ENCODE data around the gene HAS3. TPM values are rescaled to one million over a fixed set of nuclear protein-coding genes. Genes with fewer than 3 reads are reported as not detected.

The HAS3 gene
- total RNA-seq, 2 donors from 2014 or later = 5.1 to 19.9 TPM

GRCh38 chr16:69157196-69157595 lies 51.7 kb downstream of the HAS3 start:
- H3K36me3 ChIP-seq = peaks cover 4% of the 10 kb centered on the region
- H3K27ac ChIP-seq = no peak overlapping the region
- DNase-seq = no peak
- no peak overlapping the region for H3K4me3 ChIP-seq
- no peaks in the 10 kb centered on the region for H3K9me3 ChIP-seq
- H3K4me1 ChIP-seq = no peaks in the 10 kb centered on the region
- no peak overlapping the region for H3K9ac ChIP-seq (ENCODE audit: low read depth in 2 of 2, low read length in 2 of 2)
- intact Hi-C loops (cut with DNase I) = no loop called here
- no peak for TF ChIP-seq CTCF (IDR thresholded peaks at IDR 0.05)
- H3K27me3 ChIP-seq = no peaks in the 10 kb centered on the region

- Histone ChIP-seq H3K4me1 (no peaks in the 10 kb centered on the region), H3K27ac (no peak overlapping the region), H3K9ac (ENCODE audit: low read depth in 2 of 2, low read length in 2 of 2) (no peak overlapping the region), H3K9me3 (no peaks in the 10 kb centered on the region), H3K27me3 (no peaks in the 10 kb centered on the region), H3K36me3 (peaks cover 4% of the 10 kb centered on the region), H3K4me3 (no peak overlapping the region)
- intact Hi-C loops (cut with DNase I) = no loop called here
- no peak for TF ChIP-seq CTCF (IDR thresholded peaks at IDR 0.05)
- no peak for DNase-seq
Measured at GRCh38 chr16:69160192-69160591, 54.7 kb downstream of the HAS3 start.

- H3K4me1 ChIP-seq = no peaks in the 10 kb centered on the region
- no peak overlapping the region for H3K4me3 ChIP-seq
- peaks cover 4% of the 10 kb centered on the region for H3K36me3 ChIP-seq
- no peak for DNase-seq
- no peak overlapping the region for H3K9ac ChIP-seq (ENCODE audit: low read depth in 2 of 2, low read length in 2 of 2)
- TF ChIP-seq CTCF (IDR thresholded peaks at IDR 0.05) = no peak
- H3K27ac ChIP-seq = no peak overlapping the region
- intact Hi-C loops (cut with DNase I) = no loop called here
- no peaks in the 10 kb centered on the region for H3K9me3 ChIP-seq
- no peaks in the 10 kb centered on the region for H3K27me3 ChIP-seq
Measured at GRCh38 chr16:69165584-69165983, 60.1 kb downstream of the HAS3 start.

GRCh38 chr16:69166221-69166833 lies 60.9 kb downstream of the HAS3 start:
- H3K4me1 ChIP-seq = no peaks in the 10 kb centered on the region
- H3K27me3 ChIP-seq = no peaks in the 10 kb centered on the region
- H3K4me3 ChIP-seq = no peak overlapping the region
- no peaks in the 10 kb centered on the region for H3K9me3 ChIP-seq
- intact Hi-C loops (cut with DNase I) = no loop called here
- TF ChIP-seq CTCF (IDR thresholded peaks at IDR 0.05) = no peak
- no peak overlapping the region for H3K27ac ChIP-seq
- H3K9ac ChIP-seq (ENCODE audit: low read depth in 2 of 2, low read length in 2 of 2) = no peak overlapping the region
- no peak for DNase-seq
- H3K36me3 ChIP-seq = peaks cover 4% of the 10 kb centered on the region

- Histone ChIP-seq H3K9me3 (no peaks in the 10 kb centered on the region), H3K9ac (ENCODE audit: low read depth in 2 of 2, low read length in 2 of 2) (no peak overlapping the region), H3K4me1 (no peaks in the 10 kb centered on the region), H3K4me3 (no peak overlapping the region), H3K36me3 (peaks cover 4% of the 10 kb centered on the region), H3K27ac (no peak overlapping the region), H3K27me3 (no peaks in the 10 kb centered on the region)
- TF ChIP-seq CTCF (IDR thresholded peaks at IDR 0.05) = no peak
- no peak for DNase-seq
- intact Hi-C loops (cut with DNase I) = no loop called here
Measured at GRCh38 chr16:69166946-69167930, 61.8 kb downstream of the HAS3 start.

Other genes starting within 250 kb of the HAS3 start
- gene CHTF8, start 26.9 kb downstream of the HAS3 start, total RNA-seq = 100 to 1,000 TPM in 1 of 2 donors, 10 to 100 TPM in 1; 82.9 to 143 TPM
- gene UTP4, start 27.0 kb downstream of the HAS3 start, total RNA-seq = 10 to 100 TPM; 19.2 to 32.9 TPM
- gene SNTB2, start 81.5 kb downstream of the HAS3 start, total RNA-seq = 10 to 100 TPM; 34.5 to 34.8 TPM
- 10 to 100 TPM; 32.0 to 33.6 TPM for gene VPS4A, start 205.7 kb downstream of the HAS3 start, total RNA-seq
- 10 to 100 TPM; 13.2 to 35.1 TPM for gene PDF, start 224.9 kb downstream of the HAS3 start, total RNA-seq
- gene COG8, start 233.9 kb downstream of the HAS3 start, total RNA-seq = 10 to 100 TPM; 28.4 to 44.5 TPM
- gene NIP7, start 234.1 kb downstream of the HAS3 start, total RNA-seq = 10 to 100 TPM; 22.0 to 23.7 TPM
- 1 to 10 TPM; 3.6 to 6.0 TPM for gene TMED6, start 246.1 kb downstream of the HAS3 start, total RNA-seq

All from colonic mucosa (tissue), 4 donors.